ENCODE data around the gene ZNF282.

Gene ZNF282

GRCh38 chr7:149150981-149151380 is 44.4 kb upstream of the ZNF282 start:
- Histone ChIP-seq H2AFZ (ENCODE audit: low read depth, low read length) (no peak overlapping the region), H3K4me3 (ENCODE audit: low read length) (no peak overlapping the region), H3K4me2 (ENCODE audit: low read length) (no peak overlapping the region), H3K27ac (ENCODE audit: low read length) (no peak overlapping the region), H3K27me3 (ENCODE audit: low read depth, low read length) (no peaks in the 10 kb centered on the region), H3K36me3 (replicated peaks; ENCODE audit: low read depth, low read length) (peaks cover 18% of the 10 kb centered on the region), H4K20me1 (ENCODE audit: insufficient read depth, low read length) (peaks cover 3% of the 10 kb centered on the region; the same call in 1 of the 2 replicates), H3K9me3 (ENCODE audit: insufficient read depth, low read length) (no peaks in the 10 kb centered on the region), H3K9ac (ENCODE audit: low read length) (no peak overlapping the region), H3K79me2 (ENCODE audit: low read length) (peaks cover 82% of the 10 kb centered on the region), H3K4me1 (ENCODE audit: low read length) (peaks cover 4% of the 10 kb centered on the region)
- TF ChIP-seq EZH2phosphoT487 (IDR thresholded peaks at IDR 0.05; ENCODE audit: low read depth): no peak
- TF ChIP-seq CTCF (IDR thresholded peaks at IDR 0.05; ENCODE audit: low read depth, low read length): no peak

DNA sequence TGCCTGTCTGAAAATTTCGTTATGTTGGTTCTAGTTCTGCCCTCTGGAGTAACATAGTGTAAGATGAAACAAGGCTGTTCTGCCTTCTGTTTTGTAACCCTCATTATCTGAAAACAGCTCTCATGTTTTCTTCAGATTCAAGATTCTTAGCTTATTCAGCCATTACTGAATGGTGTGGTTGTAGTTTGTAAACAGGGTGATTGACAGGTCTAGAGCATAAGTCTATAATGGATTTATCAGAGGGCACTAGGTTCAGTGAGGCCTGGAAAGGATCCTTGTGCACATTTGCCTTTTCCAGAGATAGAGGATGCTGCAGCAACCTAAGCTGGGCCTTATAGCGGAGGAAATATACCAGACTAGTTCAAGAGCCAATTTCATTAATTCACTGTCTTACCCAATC is 42.0 kb upstream of the ZNF282 start:
- H3K27ac ChIP-seq (ENCODE audit: low read length): no peak overlapping the region
- peaks cover 27% of the 10 kb centered on the region for H3K36me3 ChIP-seq (replicated peaks; ENCODE audit: low read depth, low read length)
- H3K9ac ChIP-seq (ENCODE audit: low read length): no peak overlapping the region
- peaks cover 70% of the 10 kb centered on the region for H3K79me2 ChIP-seq (ENCODE audit: low read length)
- peaks cover 3% of the 10 kb centered on the region; the same call in 1 of the 2 replicates for H4K20me1 ChIP-seq (ENCODE audit: insufficient read depth, low read length)
- H2AFZ ChIP-seq (ENCODE audit: low read depth, low read length): no peak overlapping the region
- TF ChIP-seq EZH2phosphoT487 (IDR thresholded peaks at IDR 0.05; ENCODE audit: low read depth) (no peak), CTCF (IDR thresholded peaks at IDR 0.05; ENCODE audit: low read depth, low read length) (no peak)
- H3K4me1 ChIP-seq (ENCODE audit: low read length): peaks cover 4% of the 10 kb centered on the region
- H3K9me3 ChIP-seq (ENCODE audit: insufficient read depth, low read length): no peaks in the 10 kb centered on the region
- no peak overlapping the region for H3K4me3 ChIP-seq (ENCODE audit: low read length)
- H3K4me2 ChIP-seq (ENCODE audit: low read length): no peak overlapping the region
- no peaks in the 10 kb centered on the region for H3K27me3 ChIP-seq (ENCODE audit: low read depth, low read length)

GRCh38 chr7:149154056-149154455 is 41.3 kb upstream of the ZNF282 start:
- Histone ChIP-seq H3K9me3 (ENCODE audit: insufficient read depth, low read length) (no peaks in the 10 kb centered on the region), H3K79me2 (ENCODE audit: low read length) (peaks cover 66% of the 10 kb centered on the region), H3K27me3 (ENCODE audit: low read depth, low read length) (no peaks in the 10 kb centered on the region), H4K20me1 (ENCODE audit: insufficient read depth, low read length) (peaks cover 3% of the 10 kb centered on the region; the same call in 1 of the 2 replicates), H3K4me1 (ENCODE audit: low read length) (no peaks in the 10 kb centered on the region), H3K36me3 (replicated peaks; ENCODE audit: low read depth, low read length) (peaks cover 30% of the 10 kb centered on the region), H2AFZ (ENCODE audit: low read depth, low read length) (no peak overlapping the region), H3K4me2 (ENCODE audit: low read length) (no peak overlapping the region), H3K27ac (ENCODE audit: low read length) (no peak overlapping the region), H3K9ac (ENCODE audit: low read length) (no peak overlapping the region), H3K4me3 (ENCODE audit: low read length) (no peak overlapping the region)
- TF ChIP-seq EZH2phosphoT487 (IDR thresholded peaks at IDR 0.05; ENCODE audit: low read depth) (no peak), CTCF (IDR thresholded peaks at IDR 0.05; ENCODE audit: low read depth, low read length) (no peak)

GRCh38 chr7:149156898-149157297 is 38.4 kb upstream of the ZNF282 start:
- no peak for TF ChIP-seq EZH2phosphoT487 (IDR thresholded peaks at IDR 0.05; ENCODE audit: low read depth)
- TF ChIP-seq CTCF (IDR thresholded peaks at IDR 0.05; ENCODE audit: low read depth, low read length): no peak
- Histone ChIP-seq H3K27ac (ENCODE audit: low read length) (no peak overlapping the region), H3K4me3 (ENCODE audit: low read length) (no peak overlapping the region), H4K20me1 (ENCODE audit: insufficient read depth, low read length) (no peaks in the 10 kb centered on the region; the same call in 1 of the 2 replicates), H3K4me2 (ENCODE audit: low read length) (no peak overlapping the region), H3K79me2 (ENCODE audit: low read length) (peaks cover 48% of the 10 kb centered on the region), H3K9me3 (ENCODE audit: insufficient read depth, low read length) (no peaks in the 10 kb centered on the region), H3K4me1 (ENCODE audit: low read length) (no peaks in the 10 kb centered on the region), H3K36me3 (replicated peaks; ENCODE audit: low read depth, low read length) (peaks cover 29% of the 10 kb centered on the region), H2AFZ (ENCODE audit: low read depth, low read length) (no peak overlapping the region), H3K9ac (ENCODE audit: low read length) (no peak overlapping the region), H3K27me3 (ENCODE audit: low read depth, low read length) (no peaks in the 10 kb centered on the region)

All from OCI-LY3 (cell line).